Panc1 (cell line): Measurements from ENCODE around the gene RPL3. TPM values are rescaled to one million over a fixed set of nuclear protein-coding genes. Genes with fewer than 3 reads are reported as not detected.
"Not testable (repeated sequence)": the region's sequence is repeated elsewhere in the genome, so short reads cannot be mapped to it uniquely, and the experiment has no call there.

Source experiments
- ATAC-seq: fragments of 200-7000 bp; cut with Tn5 transposase; 2 replicates; pipeline ENCODE4 v1.9.1; 2020; ENCODE audit warnings: mild to moderate bottlenecking, moderate library complexity
- BruUV-seq: library from RNA; stranded (reverse); fragments of 400-500 nt; replicated peaks from 2 replicates; lab custom pipeline; 2021; lab: Mats Ljungman, UMichigan
- CTCF ChIA-PET: fragments of 300-600 bp; sonication (Branson Sonifier 250); formaldehyde crosslinking; loops from one replicate; lab custom pipeline; 2022; ENCODE audit warnings: antibody characterized with exemption; lab: Charles Lee
- POLR2A ChIA-PET: fragments of 300-600 bp; sonication (Branson Sonifier 250); formaldehyde crosslinking; loops from one replicate; lab custom pipeline; 2022; ENCODE audit warnings: antibody characterized with exemption; lab: Charles Lee
- DNase-seq: peaks from one replicate; pipeline ENCODE4 v3.0.0-alpha.2; 2010; ENCODE audit warnings: low read depth, low spot score
- H3K27ac ChIP-seq: 2 replicates; pipeline ENCODE4 v1.5.1; 2011; ENCODE audit warnings: mild to moderate bottlenecking, low read length, inconsistent platforms
- H3K27me3 ChIP-seq: fragments of 200-500 bp; sonication (Bioruptor generic); 2 replicates; pipeline ENCODE4 v1.6.0; 2014; ENCODE audit warnings: low read length, inconsistent platforms; ENCODE audit not compliant: control insufficient read depth, insufficient read depth
- H3K36me3 ChIP-seq: fragments of 200-500 bp; sonication (Bioruptor generic); 2 replicates; pipeline ENCODE4 v1.5.1; 2014; ENCODE audit warnings: inconsistent platforms, mild to moderate bottlenecking, low read length, moderate library complexity; ENCODE audit not compliant: control insufficient read depth, insufficient read depth
- H3K4me1 ChIP-seq: 2 replicates; pipeline ENCODE4 v1.5.1; 2011; ENCODE audit warnings: inconsistent platforms, mild to moderate bottlenecking, low read length, moderate library complexity; ENCODE audit not compliant: control insufficient read depth, insufficient read depth
- H3K4me3 ChIP-seq, 2 experiments: 2 replicates each; pipeline ENCODE4 v1.5.1; 2011 to 2012; ENCODE audit warnings: low read depth in 2 of 2, low read length in 2 of 2, mild to moderate bottlenecking in 2 of 2, inconsistent platforms in 1 of 2, moderate library complexity in 1 of 2
- H3K9me3 ChIP-seq: fragments of 200-500 bp; sonication (Bioruptor generic); 2 replicates; pipeline ENCODE4 v1.5.1; 2014; ENCODE audit warnings: low read depth, mild to moderate bottlenecking, inconsistent platforms, low read length, moderate library complexity; ENCODE audit not compliant: control insufficient read depth, insufficient read depth
- CTCF ChIP-seq: fragments of 450-650 bp; IDR thresholded peaks from 2 replicates; pipeline ENCODE4 v1.5.1; 2017; ENCODE audit warnings: mild to moderate bottlenecking
- POLR2AphosphoS5 ChIP-seq: IDR thresholded peaks from 2 replicates; pipeline ENCODE4 v1.6.1; 2012; ENCODE audit warnings: mild to moderate bottlenecking, low read depth, low read length, moderate library complexity
- SIN3A ChIP-seq: IDR thresholded peaks from 2 replicates; pipeline ENCODE4 v1.6.1; 2012; ENCODE audit warnings: low read depth, mild to moderate bottlenecking, low read length, moderate library complexity, borderline replicate concordance; ENCODE audit not compliant: insufficient read depth
- TCF7L2 ChIP-seq: IDR thresholded peaks from 2 replicates; pipeline ENCODE4 v1.6.1; 2011; ENCODE audit warnings: mild to moderate bottlenecking, low read depth, low read length, inconsistent platforms
- in situ Hi-C: cut with HindIII; loops from 2 replicates; pipeline ENCODE4 v1.10.0; 2016; ENCODE audit warnings: low sequenced_read_pairs, low pct_unique_long_range_greater_than_20kb
- intact Hi-C: fragments of 100-400 bp; cut with micrococcal nuclease; formaldehyde crosslinking; loops from one replicate; pipeline ENCODE4 v1.10.0; 2022; ENCODE audit not compliant: unreplicated experiment
- total RNA-seq: library from RNA; stranded (reverse); gene quantifications from one replicate; pipeline ENCODE4 v1.2.1, GENCODE V29; 2021; ENCODE audit not compliant: unreplicated experiment
- TF ChIP-seq, protein P1 (sequence below), 2 experiments: IDR thresholded peaks; 2 replicates each; pipeline ENCODE4 v1.6.1; 2011 to 2012; ENCODE audit warnings: low read depth in 2 of 2, control low read depth in 1 of 2, low read length in 1 of 2, mild to moderate bottlenecking in 1 of 2, moderate library complexity in 1 of 2; ENCODE audit not compliant: insufficient read depth in 1 of 2

RPL3 gene
- total RNA-seq, 1 experiment from 2014 or later, result 885 TPM

GRCh38 chr22:39339775-39340174 is 20.4 kb upstream of the RPL3 start:
- H3K4me1 ChIP-seq, intact Hi-C loops, H3K4me3 ChIP-seq, H3K27me3 ChIP-seq, H3K9me3 ChIP-seq, DNase-seq, in situ Hi-C loops, H3K36me3 ChIP-seq, H3K27ac ChIP-seq, BruUV-seq: not testable (repeated sequence)
- ATAC-seq, result 0 out of 2 replicates have a peak, but pooled peaks have one; percentile 27
- POLR2A ChIA-PET, result interaction anchor here (0.6 kb wide), 1 partner anchor 707 kb away, joined by 12 read pairs; no protein-coding TSS in a partner anchor
- CTCF ChIA-PET, result interaction anchor here (1.0 kb wide), 1 partner anchor 9 kb away, joined by 4 read pairs; no protein-coding TSS in a partner anchor

DNA sequence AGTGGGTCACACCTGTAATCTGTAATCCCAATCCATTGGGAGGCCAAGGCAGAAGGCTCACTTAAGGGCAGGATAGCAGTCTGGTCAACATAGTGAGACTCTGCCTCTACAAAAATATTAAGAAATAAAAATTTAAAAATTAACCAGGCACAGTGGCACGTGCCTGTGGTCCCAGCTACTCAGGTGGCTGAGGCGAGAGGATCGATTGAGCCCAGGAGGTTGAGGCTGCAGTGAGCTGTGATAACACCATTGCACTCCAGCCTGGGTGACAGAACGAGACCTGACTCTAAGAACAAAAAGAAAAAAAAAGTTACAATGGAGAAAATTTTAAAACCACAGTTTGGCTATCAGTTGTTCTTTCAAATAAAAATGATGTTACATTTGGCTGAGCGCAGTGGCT is 17.0 kb upstream of the RPL3 start:
- Histone ChIP-seq H3K4me1 (no peaks in the 10 kb centered on the region), H3K4me3 (no peak overlapping the region), H3K36me3 (no peaks in the 10 kb centered on the region), H3K9me3 (no peaks in the 10 kb centered on the region), H3K27me3 (no peaks in the 10 kb centered on the region), H3K27ac (no peak overlapping the region)
- no peak for TF ChIP-seq SIN3A
- TF ChIP-seq POLR2AphosphoS5, result no peak
- no peak for TF ChIP-seq CTCF
- TF ChIP-seq, protein P1, sequence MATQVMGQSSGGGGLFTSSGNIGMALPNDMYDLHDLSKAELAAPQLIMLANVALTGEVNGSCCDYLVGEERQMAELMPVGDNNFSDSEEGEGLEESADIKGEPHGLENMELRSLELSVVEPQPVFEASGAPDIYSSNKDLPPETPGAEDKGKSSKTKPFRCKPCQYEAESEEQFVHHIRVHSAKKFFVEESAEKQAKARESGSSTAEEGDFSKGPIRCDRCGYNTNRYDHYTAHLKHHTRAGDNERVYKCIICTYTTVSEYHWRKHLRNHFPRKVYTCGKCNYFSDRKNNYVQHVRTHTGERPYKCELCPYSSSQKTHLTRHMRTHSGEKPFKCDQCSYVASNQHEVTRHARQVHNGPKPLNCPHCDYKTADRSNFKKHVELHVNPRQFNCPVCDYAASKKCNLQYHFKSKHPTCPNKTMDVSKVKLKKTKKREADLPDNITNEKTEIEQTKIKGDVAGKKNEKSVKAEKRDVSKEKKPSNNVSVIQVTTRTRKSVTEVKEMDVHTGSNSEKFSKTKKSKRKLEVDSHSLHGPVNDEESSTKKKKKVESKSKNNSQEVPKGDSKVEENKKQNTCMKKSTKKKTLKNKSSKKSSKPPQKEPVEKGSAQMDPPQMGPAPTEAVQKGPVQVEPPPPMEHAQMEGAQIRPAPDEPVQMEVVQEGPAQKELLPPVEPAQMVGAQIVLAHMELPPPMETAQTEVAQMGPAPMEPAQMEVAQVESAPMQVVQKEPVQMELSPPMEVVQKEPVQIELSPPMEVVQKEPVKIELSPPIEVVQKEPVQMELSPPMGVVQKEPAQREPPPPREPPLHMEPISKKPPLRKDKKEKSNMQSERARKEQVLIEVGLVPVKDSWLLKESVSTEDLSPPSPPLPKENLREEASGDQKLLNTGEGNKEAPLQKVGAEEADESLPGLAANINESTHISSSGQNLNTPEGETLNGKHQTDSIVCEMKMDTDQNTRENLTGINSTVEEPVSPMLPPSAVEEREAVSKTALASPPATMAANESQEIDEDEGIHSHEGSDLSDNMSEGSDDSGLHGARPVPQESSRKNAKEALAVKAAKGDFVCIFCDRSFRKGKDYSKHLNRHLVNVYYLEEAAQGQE (IDR thresholded peaks at IDR 0.05; ENCODE audit: insufficient read depth in 1 of 2, low read depth in 2 of 2, low read length in 1 of 2), result no peak
- TF ChIP-seq TCF7L2, result no peak
- in situ Hi-C loops, result no loop called here
- DNase-seq (no peak), ATAC-seq (no peak)
- no TSS peak for BruUV-seq
- ChIA-PET CTCF (no interaction called here), POLR2A (no interaction called here)
- intact Hi-C loops, result no loop called here

GRCh38 chr22:39332441-39333064 is 13.1 kb upstream of the RPL3 start:
- Histone ChIP-seq H3K9me3 (no peaks in the 10 kb centered on the region), H3K4me1 (no peaks in the 10 kb centered on the region), H3K4me3 (no peak overlapping the region), H3K27ac (no peak overlapping the region), H3K27me3 (no peaks in the 10 kb centered on the region), H3K36me3 (no peaks in the 10 kb centered on the region)
- DNase-seq, result no peak
- intact Hi-C loops, result no loop called here
- ATAC-seq, result no peak
- in situ Hi-C loops, result no loop called here
- TF ChIP-seq TCF7L2 (no peak), CTCF (no peak), POLR2AphosphoS5 (no peak), SIN3A (no peak)
- TF ChIP-seq, protein P1 (IDR thresholded peaks at IDR 0.05; ENCODE audit: insufficient read depth in 1 of 2, low read depth in 2 of 2, low read length in 1 of 2), result no peak
- ChIA-PET POLR2A (interaction anchor here (0.6 to 1.2 kb wide), 2 partner anchors 13 to 188 kb away, joined by 3 to 4 read pairs; partner anchors contain the start of genes ATF4 and RPL3), CTCF (interaction anchor here (1.0 kb wide), 1 partner anchor 10 kb away, joined by 3 read pairs; no protein-coding TSS in a partner anchor)
- BruUV-seq, result no TSS peak
